Measurements from ENCODE around the gene SLC4A11.
A peak's percentile ranks its signal among the peaks of the same experiment; 100 is the strongest.

The SLC4A11 gene

GRCh38 chr20:3239867-3240775 is 1.1 kb upstream of the SLC4A11 start:
- H3K4me3 ChIP-seq (ENCODE audit: low read length): peak overlapping the region; percentile 65; the same call in 1 of the 2 replicates
- no peak for TF ChIP-seq ZNF274 (IDR thresholded peaks at IDR 0.05; ENCODE audit: low read depth, low read length)

DNA sequence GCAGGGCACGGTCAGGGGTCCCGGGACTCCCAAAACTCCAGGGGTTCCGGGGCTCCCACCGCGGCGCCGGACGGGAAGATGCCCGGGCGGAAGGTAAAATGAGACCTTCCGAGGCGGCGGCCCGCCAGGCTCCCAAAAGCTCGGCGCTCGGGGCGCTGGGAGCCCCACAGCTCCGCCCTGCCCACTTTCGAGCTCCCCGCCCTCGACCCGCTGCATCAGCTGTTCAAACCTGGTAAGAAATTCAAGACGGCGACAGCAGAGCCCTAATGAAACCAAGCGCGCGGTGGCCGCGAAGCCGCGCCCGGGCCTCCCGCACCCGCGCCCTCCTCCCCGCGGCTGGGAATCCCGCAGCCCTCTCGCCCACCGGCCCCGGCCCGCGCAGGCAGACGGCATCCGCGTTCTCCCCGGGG is 369 bp downstream of the SLC4A11 start:
- H3K4me3 ChIP-seq (ENCODE audit: low read length): peak overlapping the region; percentile 65; the same call in 1 of the 2 replicates
- TF ChIP-seq ZNF274 (IDR thresholded peaks at IDR 0.05; ENCODE audit: low read depth, low read length): no peak

DNA sequence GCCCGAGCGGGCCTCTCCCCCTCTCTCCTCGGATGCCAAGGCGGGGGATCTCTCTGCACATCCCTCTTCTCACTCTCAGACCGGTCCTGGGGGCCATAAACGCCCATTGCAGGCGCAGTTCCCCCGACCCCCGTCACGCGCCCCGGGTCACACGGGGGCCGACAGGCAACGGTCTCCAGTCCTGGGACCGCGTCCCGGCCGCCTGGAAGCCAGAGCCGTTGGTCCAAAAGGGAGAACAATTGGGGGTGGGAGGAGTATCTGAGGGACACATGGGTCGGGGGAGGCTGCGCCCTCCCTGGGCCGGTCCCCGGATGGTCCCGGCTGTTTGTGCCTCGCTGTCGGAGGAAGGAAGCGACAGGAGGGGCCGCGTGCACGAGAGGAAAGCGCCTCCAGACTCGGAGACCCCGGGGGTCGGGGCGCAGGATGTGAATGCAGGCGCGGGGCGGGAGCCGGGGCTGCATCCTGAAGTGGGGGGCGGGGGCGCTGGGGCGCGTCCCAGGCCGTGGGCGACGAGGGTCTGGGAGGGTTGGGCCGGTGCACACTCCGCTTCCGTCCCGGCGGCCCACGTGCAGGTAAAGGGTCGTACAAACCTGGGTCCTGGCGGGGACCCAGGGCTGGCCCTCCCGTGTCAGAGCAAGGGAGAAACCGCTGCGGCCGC is 903 bp downstream of the SLC4A11 start:
- peak overlapping the region; percentile 65; the same call in 1 of the 2 replicates for H3K4me3 ChIP-seq (ENCODE audit: low read length)
- no peak for TF ChIP-seq ZNF274 (IDR thresholded peaks at IDR 0.05; ENCODE audit: low read depth, low read length)

DNA sequence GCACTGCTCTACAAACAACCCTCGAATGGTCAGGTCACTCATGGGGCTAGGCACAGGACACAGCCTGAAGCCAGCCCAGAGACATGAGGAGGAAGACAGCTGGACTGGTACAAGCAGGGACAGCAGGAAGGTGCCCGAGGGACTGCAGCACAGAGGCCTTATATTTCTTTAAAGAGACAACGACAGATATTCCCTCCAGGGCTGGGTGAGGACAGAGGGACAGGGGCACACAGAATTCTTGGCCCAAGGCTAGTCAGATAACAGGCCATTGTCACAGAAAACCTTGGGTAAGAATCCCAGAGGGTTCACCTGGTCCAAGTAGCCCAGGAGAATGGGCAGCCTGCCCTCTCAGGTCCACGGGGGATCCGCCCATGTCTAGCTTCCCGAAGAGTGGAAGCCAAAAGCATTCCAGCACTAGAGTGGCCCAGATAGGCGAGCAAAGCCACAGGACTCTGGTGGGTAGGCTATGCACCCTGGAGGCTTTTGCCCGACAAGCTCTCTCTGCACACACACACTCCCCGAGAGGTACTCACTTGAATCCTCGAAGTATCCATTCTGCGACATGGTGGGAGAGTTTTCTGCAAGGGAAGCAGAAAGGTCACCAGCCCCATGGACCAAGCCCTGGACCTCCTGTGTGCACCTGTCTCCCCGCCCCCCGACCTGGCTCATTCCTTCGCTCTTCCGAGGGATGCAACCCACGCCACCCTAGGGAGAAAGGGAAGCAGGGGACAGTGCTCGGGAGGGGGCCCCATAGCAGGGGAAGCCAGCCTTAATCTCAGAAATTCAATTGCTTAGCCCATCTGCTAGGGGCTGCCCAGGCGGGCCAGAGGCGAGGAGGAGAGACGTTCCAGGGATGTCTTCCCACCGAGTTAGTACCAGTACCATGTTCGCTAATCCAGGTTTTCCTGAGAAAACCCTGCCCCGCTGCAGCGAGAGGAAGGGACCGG is 1.7 kb downstream of the SLC4A11 start:
- no peak for TF ChIP-seq ZNF274 (IDR thresholded peaks at IDR 0.05; ENCODE audit: low read depth, low read length)
- no peak overlapping the region for H3K4me3 ChIP-seq (ENCODE audit: low read length)

DNA sequence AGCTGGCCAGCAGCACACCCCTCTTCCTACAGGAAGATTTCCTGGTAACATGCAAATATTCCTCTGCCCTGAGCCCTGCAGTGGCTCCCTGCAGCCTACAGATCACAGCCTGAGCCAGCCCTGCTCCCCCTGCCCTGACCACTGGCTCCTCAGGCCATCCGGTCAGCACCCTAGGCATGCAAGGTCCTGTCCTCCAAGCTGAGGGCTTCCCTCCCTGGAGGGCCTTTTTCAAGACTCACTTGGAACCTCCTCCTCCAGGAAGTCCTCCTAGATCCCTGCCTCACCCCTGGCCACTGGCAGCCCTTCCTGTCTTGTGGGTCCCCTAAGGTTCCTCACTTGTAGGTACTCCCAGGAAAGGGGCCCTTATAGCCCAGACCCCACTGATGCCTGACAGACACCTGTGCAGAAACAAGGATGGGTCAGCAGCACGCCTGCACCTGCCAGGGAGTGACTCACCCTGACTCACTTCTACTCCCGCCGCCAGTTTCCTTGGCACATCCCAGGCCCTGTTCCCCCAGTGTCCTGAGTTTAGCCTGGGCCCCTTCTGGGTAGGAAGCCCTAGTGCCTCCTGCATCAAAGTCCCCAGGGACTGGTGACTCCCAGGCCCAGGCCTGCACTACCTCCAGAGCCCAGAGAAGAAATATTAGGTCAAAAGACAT is 3.2 kb downstream of the SLC4A11 start:
- no peak for TF ChIP-seq ZNF274 (IDR thresholded peaks at IDR 0.05; ENCODE audit: low read depth, low read length)

GRCh38 chr20:3233991-3234498 is 4.9 kb downstream of the SLC4A11 start:
- no peak for TF ChIP-seq ZNF274 (IDR thresholded peaks at IDR 0.05; ENCODE audit: low read depth, low read length)
- no peak overlapping the region for H3K4me3 ChIP-seq (ENCODE audit: low read length)

More for the DNA sequence above, 3.2 kb downstream of the SLC4A11 start:
- no peak overlapping the region for H3K4me3 ChIP-seq (ENCODE audit: low read length)

- TF ChIP-seq ZNF274 (IDR thresholded peaks at IDR 0.05; ENCODE audit: low read depth, low read length): no peak
- no peak overlapping the region for H3K4me3 ChIP-seq (ENCODE audit: low read length)
Measured at GRCh38 chr20:3233131-3233990, 5.6 kb downstream of the SLC4A11 start.

- TF ChIP-seq ZNF274 (IDR thresholded peaks at IDR 0.05; ENCODE audit: low read depth, low read length): no peak
- H3K4me3 ChIP-seq (ENCODE audit: low read length): no peak overlapping the region
Measured at GRCh38 chr20:3231889-3232588, 7.0 kb downstream of the SLC4A11 start.

- TF ChIP-seq ZNF274 (IDR thresholded peaks at IDR 0.05; ENCODE audit: low read depth, low read length): no peak
- no peak overlapping the region for H3K4me3 ChIP-seq (ENCODE audit: low read length)
Measured at GRCh38 chr20:3231116-3231515, 7.9 kb downstream of the SLC4A11 start.

- no peak overlapping the region for H3K4me3 ChIP-seq (ENCODE audit: low read length)
- no peak for TF ChIP-seq ZNF274 (IDR thresholded peaks at IDR 0.05; ENCODE audit: low read depth, low read length)
Measured at GRCh38 chr20:3229798-3230197, 9.2 kb downstream of the SLC4A11 start.

DNA sequence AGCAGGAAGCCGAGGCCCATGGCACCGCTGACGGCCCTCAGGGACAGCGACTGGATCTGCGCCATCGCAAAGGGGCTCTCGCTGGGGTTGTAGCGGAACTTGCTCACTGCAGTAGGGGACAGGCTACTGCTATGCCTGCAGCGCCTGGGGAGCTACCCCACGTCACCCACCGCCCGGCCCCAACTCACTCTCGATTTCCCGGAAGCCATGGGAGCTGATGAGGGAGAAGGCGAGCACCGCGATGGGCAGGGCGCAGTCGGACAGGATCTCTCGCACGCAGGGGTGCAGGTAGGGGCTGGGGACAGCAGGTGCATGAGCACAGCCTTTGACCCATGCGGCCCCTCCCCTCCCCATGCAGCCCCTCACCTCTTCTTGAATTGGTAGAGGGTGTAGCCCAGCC is 9.8 kb downstream of the SLC4A11 start:
- no peak for TF ChIP-seq ZNF274 (IDR thresholded peaks at IDR 0.05; ENCODE audit: low read depth, low read length)
- no peak overlapping the region for H3K4me3 ChIP-seq (ENCODE audit: low read length)

DNA sequence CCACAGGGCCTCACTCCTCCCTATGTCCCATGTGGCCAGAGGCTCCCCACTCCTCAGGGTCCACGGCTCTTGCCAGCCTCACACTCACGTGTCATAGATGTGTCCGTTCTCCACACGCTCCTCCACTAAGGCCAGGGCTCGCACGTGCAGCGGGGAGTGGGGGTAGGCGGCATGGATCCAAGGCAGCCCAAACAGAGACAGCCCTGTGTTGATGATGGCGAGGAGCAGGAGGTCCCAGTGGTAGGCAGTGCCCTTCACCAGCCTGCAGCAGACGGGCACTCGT is 10.3 kb downstream of the SLC4A11 start:
- no peak overlapping the region for H3K4me3 ChIP-seq (ENCODE audit: low read length)
- TF ChIP-seq ZNF274 (IDR thresholded peaks at IDR 0.05; ENCODE audit: low read depth, low read length): no peak
